Osteocyte (in vitro differentiated cells): Measurements from ENCODE around the gene HS3ST2. TPM values are rescaled to one million over a fixed set of nuclear protein-coding genes. Genes with fewer than 3 reads are reported as not detected.
A peak's percentile ranks its signal among the peaks of the same experiment; 100 is the strongest.

Experiments
- DNase-seq: peaks from one replicate; pipeline ENCODE4 v3.0.0; 2021; ENCODE audit warnings: mixed read lengths; ENCODE audit not compliant: unreplicated experiment; ENCODE audit errors: extremely low spot score
- H3K27ac Mint-ChIP-seq: one replicate; pipeline ENCODE4 v1.8.0; 2021; ENCODE audit warnings: mild to moderate bottlenecking, mixed read lengths; ENCODE audit not compliant: unreplicated experiment
- H3K27me3 Mint-ChIP-seq: one replicate; pipeline ENCODE4 v1.8.0; 2021; ENCODE audit warnings: mixed read lengths; ENCODE audit not compliant: unreplicated experiment
- H3K36me3 Mint-ChIP-seq: one replicate; pipeline ENCODE4 v1.8.0; 2021; ENCODE audit warnings: mixed read lengths; ENCODE audit not compliant: unreplicated experiment
- H3K4me1 Mint-ChIP-seq: one replicate; pipeline ENCODE4 v1.8.0; 2021; ENCODE audit warnings: mixed read lengths; ENCODE audit not compliant: unreplicated experiment
- H3K4me3 Mint-ChIP-seq: one replicate; pipeline ENCODE4 v1.8.0; 2021; ENCODE audit warnings: mild to moderate bottlenecking, moderate library complexity, mixed read lengths; ENCODE audit not compliant: unreplicated experiment
- H3K9me3 Mint-ChIP-seq: one replicate; pipeline ENCODE4 v1.8.0; 2021; ENCODE audit warnings: mixed read lengths; ENCODE audit not compliant: unreplicated experiment
- CTCF ChIP-seq: fragments of 200-600 bp; sonication (generic); IDR thresholded peaks from 2 replicates; pipeline ENCODE4 v1.5.0; 2021; ENCODE audit warnings: antibody characterized with exemption, mild to moderate bottlenecking, moderate library complexity
- total RNA-seq: library from RNA; stranded (reverse); gene quantifications from 2 replicates; pipeline ENCODE4 v1.2.1, GENCODE V29; 2021

HS3ST2 gene
- total RNA-seq, 1 donor from 2014 or later = not detected

GRCh38 chr16:22847690-22848089 is 33.7 kb downstream of the HS3ST2 start:
- no peak for TF ChIP-seq CTCF
- no peak for DNase-seq
- Mint-ChIP-seq H3K27ac (no peak overlapping the region), H3K27me3 (no peaks in the 10 kb centered on the region), H3K4me1 (no peaks in the 10 kb centered on the region), H3K36me3 (no peaks in the 10 kb centered on the region), H3K4me3 (no peak overlapping the region), H3K9me3 (no peaks in the 10 kb centered on the region)

GRCh38 chr16:22848451-22848850 is 34.5 kb downstream of the HS3ST2 start:
- no peaks in the 10 kb centered on the region for H3K9me3 Mint-ChIP-seq
- H3K27me3 Mint-ChIP-seq = no peaks in the 10 kb centered on the region
- peak; percentile 8 for DNase-seq
- no peak for TF ChIP-seq CTCF
- no peak overlapping the region for H3K27ac Mint-ChIP-seq
- H3K36me3 Mint-ChIP-seq = no peaks in the 10 kb centered on the region
- H3K4me3 Mint-ChIP-seq = no peak overlapping the region
- no peaks in the 10 kb centered on the region for H3K4me1 Mint-ChIP-seq

- Mint-ChIP-seq H3K36me3 (no peaks in the 10 kb centered on the region), H3K4me3 (no peak overlapping the region), H3K4me1 (no peaks in the 10 kb centered on the region), H3K27ac (no peak overlapping the region), H3K27me3 (no peaks in the 10 kb centered on the region), H3K9me3 (no peaks in the 10 kb centered on the region)
- TF ChIP-seq CTCF = no peak
- DNase-seq = peak; percentile 7
Observed at GRCh38 chr16:22849517-22849916, 35.6 kb downstream of the HS3ST2 start.

GRCh38 chr16:22855231-22855630 is 41.3 kb downstream of the HS3ST2 start:
- no peak for TF ChIP-seq CTCF
- Mint-ChIP-seq H3K27ac (no peak overlapping the region), H3K4me3 (no peak overlapping the region), H3K27me3 (no peaks in the 10 kb centered on the region), H3K36me3 (no peaks in the 10 kb centered on the region), H3K4me1 (no peaks in the 10 kb centered on the region), H3K9me3 (no peaks in the 10 kb centered on the region)
- peak; percentile 68 for DNase-seq

GRCh38 chr16:22857296-22858025 is 43.5 kb downstream of the HS3ST2 start:
- no peaks in the 10 kb centered on the region for H3K27me3 Mint-ChIP-seq
- no peak overlapping the region for H3K4me3 Mint-ChIP-seq
- TF ChIP-seq CTCF = no peak
- no peaks in the 10 kb centered on the region for H3K9me3 Mint-ChIP-seq
- H3K4me1 Mint-ChIP-seq = no peaks in the 10 kb centered on the region
- DNase-seq = peak; percentile 11
- H3K27ac Mint-ChIP-seq = no peak overlapping the region
- no peaks in the 10 kb centered on the region for H3K36me3 Mint-ChIP-seq
